Right cardiac atrium (tissue), 5 donors: ENCODE results near the gene TNFRSF1A. TPM values are rescaled to one million over a fixed set of nuclear protein-coding genes. Genes with fewer than 3 reads are reported as not detected.

Experiments used
- ATAC-seq, 2 donors: fragments of 200-7000 bp; cut with Tn5 transposase; one replicate each; pipeline versions ENCODE4 v1.8.0 to v1.9.1; 2020; ENCODE audit warnings: moderate library complexity in 2 of 2, mild to moderate bottlenecking in 1 of 2
- DNase-seq, 3 donors: peaks; one replicate each; pipeline ENCODE4 v3.0.0-alpha.2; 2020
- H3K27ac ChIP-seq: one replicate; pipeline ENCODE4 v1.5.1; 2013; ENCODE audit warnings: mild to moderate bottlenecking, low read length, control low read depth, moderate library complexity
- H3K27me3 ChIP-seq: one replicate; pipeline ENCODE4 v1.6.1; 2013; ENCODE audit not compliant: control insufficient read depth, insufficient read depth
- H3K4me1 ChIP-seq: one replicate; pipeline ENCODE4 v1.6.1; 2013; ENCODE audit warnings: low read length; ENCODE audit not compliant: control insufficient read depth, insufficient read depth
- H3K4me3 ChIP-seq: one replicate; pipeline ENCODE4 v1.5.1; 2013; ENCODE audit warnings: low read length, control low read depth
- H3K9me3 ChIP-seq: one replicate; pipeline ENCODE4 v1.6.1; 2013; ENCODE audit warnings: low read length; ENCODE audit not compliant: control insufficient read depth
- WGBS: extraction: QIAGEN DNeasy Blood & Tissue Kit; methylation state at CpG from one replicate; pipeline ENCODE4 v1.1.7; 2013; 5-methylcytosine and 5-hydroxymethylcytosine counted together
- intact Hi-C, 4 donors: fragments of 100-400 bp; cut with DNase I; formaldehyde crosslinking; loops; one replicate each; pipeline versions ENCODE4 v1.11.0 to v1.14.0; 2022 to 2023
- polyA plus RNA-seq: library from polyadenylated mRNA; stranded (reverse); fragments of 200-250 nt; gene quantifications from one replicate; pipeline ENCODE4 v1.2.3, GENCODE V29; 2013
- total RNA-seq, 4 donors: library from RNA; stranded (reverse); fragmentation: NEBNext Ultra II Directional; extraction: Animal tissue kit (Norgen Biotek cat#: 25700); gene quantifications; one replicate each; pipeline ENCODE4 v1.2.1, GENCODE V29; 2021
- donor health status: healthy with polysubstance abuse.
- donor health status: DM: no; HTN: yes; CAD: no.
- donor health status: DM: no; HTN: no; CAD: no.
- donor health status: DM: no; HTN: yes; CAD: no; lungs with severe emphysema.
- donor health status: DM: yes; HTN: yes; CAD: no.

The TNFRSF1A gene
- total and polyA plus RNA-seq, 5 donors: 41.3 to 103 (median 75.0) TPM

DNA sequence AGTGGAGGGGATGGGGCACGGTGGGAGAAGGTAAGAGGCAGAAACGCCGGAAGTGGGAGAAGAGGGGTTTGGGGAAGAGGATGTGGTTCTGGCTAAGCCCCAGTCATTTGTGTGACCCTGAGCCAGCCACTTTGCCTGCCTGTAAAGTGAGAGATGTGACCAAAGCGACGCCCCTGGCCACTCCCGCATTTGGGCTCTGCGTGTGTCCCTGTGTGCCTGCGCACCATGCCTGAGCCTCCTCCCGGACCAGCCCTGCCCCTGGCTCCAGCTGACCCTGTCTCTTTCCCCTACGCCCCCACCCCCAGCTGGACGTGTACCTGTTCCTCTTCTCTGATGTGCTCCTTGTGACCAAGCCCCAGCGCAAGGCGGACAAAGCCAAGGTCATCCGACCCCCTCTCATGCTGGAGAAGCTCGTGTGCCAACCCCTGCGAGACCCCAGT, 23.4 kb downstream of the TNFRSF1A start:
- intact Hi-C loops: no loop called here
- Histone ChIP-seq H3K27me3 (no peaks in the 10 kb centered on the region), H3K4me3 (no peak overlapping the region), H3K9me3 (no peaks in the 10 kb centered on the region), H3K27ac (no peak overlapping the region), H3K4me1 (peaks cover 2% of the 10 kb centered on the region)
- DNase-seq (peak in 1 of 3 donors; percentile 45), ATAC-seq (no peak)
- WGBS: 82% methylated on average over 16 of the region's 16 CpGs

DNA sequence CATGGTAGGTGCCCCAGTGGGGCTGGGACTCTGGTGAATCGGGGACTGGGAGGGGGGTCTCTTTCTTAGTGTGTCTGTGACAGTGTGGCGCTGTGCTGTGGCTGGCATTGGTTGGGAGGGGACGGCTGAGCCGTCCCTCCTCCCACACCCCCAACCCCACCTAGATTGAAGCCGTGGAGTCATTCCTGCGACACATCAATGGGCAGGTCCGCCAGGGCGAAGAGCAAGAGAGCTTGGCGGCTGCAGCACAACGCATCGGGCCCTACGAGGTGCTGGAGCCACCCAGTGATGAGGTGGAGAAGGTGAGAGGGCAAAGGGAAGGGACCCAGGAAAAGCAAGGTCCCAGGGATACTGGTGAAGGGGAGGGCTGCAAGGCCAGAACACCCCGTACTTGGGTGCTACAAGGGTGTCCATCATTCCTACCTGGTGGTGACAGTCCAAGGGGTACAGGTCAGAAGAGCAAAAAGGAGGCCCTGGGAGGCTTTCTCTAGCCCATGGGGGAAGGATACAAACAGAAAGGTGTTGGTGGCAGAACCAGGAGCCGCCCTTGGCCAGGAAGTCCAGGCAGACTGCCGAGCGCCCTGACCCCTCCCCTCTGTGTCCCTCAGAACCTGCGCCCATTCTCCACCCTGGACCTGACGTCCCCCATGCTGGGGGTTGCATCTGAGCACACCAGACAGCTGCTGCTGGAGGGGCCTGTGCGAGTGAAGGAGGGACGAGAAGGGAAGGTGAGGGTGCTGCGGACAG, 24.0 kb downstream of the TNFRSF1A start:
- Histone ChIP-seq H3K9me3 (no peaks in the 10 kb centered on the region), H3K4me1 (peaks cover 2% of the 10 kb centered on the region), H3K27ac (no peak overlapping the region), H3K27me3 (no peaks in the 10 kb centered on the region), H3K4me3 (no peak overlapping the region)
- WGBS: 85% methylated on average over 21 of the region's 21 CpGs
- ATAC-seq: peak in 1 of 2 donors; percentile 1
- peak in 1 of 3 donors; percentile 50 for DNase-seq
- intact Hi-C loops: no loop called here

DNA sequence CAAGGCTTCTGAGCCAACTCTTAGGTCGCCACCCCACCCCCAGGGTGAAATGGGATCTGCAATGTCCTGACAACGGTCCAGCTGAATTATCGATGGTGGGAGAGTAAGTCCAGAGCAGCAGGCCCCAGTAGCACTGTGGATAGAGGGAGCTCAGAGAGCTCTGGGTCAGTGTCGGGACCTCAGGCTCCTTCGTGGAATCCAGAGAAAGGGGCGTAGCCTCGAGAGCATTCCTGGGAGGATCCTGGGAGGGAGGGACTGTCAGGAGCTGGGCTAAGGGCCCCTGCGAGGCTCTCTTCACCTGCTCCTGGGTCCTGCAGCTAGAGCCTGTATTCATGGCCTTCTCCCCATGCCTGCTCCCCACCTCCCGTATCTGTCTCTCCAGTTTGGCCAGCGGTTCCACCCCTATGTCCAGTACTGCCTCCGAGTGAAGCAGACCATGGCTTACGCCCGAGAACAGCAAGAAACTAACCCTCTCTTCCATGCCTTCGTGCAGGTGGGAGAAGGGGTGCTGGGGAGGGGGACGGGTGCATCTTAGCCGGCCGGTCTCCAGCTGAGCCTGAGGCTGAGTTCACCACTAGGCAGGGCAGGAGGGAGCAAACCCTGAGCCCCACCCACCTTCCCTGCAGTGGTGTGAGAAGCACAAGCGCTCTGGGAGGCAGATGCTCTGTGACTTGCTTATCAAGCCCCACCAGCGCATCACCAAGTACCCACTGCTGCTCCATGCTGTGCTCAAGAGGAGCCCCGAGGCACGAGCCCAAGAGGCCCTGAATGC, 24.8 kb downstream of the TNFRSF1A start:
- H3K4me3 ChIP-seq: no peak overlapping the region
- peak in 1 of 3 donors; percentile 32 for DNase-seq
- no peaks in the 10 kb centered on the region for H3K27me3 ChIP-seq
- no peak for ATAC-seq
- H3K27ac ChIP-seq: no peak overlapping the region
- H3K9me3 ChIP-seq: no peaks in the 10 kb centered on the region
- intact Hi-C loops: no loop called here
- H3K4me1 ChIP-seq: no peaks in the 10 kb centered on the region
- WGBS: 81% methylated on average over 21 of the region's 21 CpGs

DNA sequence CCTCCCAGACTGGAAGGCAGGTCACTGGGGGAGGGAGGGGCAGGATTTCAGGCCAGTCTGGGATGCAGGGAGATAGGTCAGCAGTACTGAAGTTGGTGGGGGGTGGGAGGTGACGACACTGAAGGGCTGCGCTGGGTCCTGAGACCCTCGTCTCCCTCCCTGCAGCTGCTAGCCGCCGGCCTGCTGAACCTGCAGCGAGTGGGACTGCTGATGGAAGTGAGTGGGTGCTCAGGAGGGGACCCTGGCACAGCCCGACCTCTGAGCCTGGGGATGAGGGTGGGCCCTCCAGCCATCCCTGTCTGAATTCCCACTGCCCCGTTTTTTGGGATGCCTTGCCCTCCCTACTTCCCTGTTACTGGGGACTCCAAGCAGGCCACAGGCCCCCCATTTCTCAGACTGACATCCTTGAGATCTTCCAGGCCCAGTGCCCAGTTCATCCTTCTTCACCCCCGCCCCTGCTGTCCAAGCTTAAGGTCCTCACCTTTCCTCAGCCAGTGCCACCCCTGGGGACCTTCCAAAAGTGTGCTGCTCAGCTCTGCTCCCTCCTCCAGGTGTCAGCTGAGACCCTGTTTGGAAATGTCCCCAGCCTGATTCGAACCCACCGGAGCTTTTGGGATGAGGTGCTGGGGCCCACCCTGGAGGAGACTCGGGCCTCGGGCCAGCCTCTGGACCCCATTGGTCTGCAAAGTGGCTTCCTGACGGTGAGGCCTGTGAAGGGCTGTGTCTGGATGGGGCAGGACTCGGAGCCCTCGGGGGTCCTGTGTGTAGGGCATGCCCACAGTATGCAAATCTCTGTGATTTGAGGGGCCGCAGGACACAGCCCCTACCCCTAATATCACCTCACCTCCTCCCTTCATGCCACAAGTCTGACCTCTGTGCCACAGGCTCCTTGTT, 25.9 kb downstream of the TNFRSF1A start:
- WGBS: 93% methylated on average over 17 of the region's 17 CpGs
- no peak for ATAC-seq
- H3K27ac ChIP-seq: no peak overlapping the region
- H3K4me3 ChIP-seq: no peak overlapping the region
- no peaks in the 10 kb centered on the region for H3K27me3 ChIP-seq
- DNase-seq: peak in 1 of 3 donors; percentile 39
- H3K4me1 ChIP-seq: no peaks in the 10 kb centered on the region
- no peaks in the 10 kb centered on the region for H3K9me3 ChIP-seq
- intact Hi-C loops: no loop called here

DNA sequence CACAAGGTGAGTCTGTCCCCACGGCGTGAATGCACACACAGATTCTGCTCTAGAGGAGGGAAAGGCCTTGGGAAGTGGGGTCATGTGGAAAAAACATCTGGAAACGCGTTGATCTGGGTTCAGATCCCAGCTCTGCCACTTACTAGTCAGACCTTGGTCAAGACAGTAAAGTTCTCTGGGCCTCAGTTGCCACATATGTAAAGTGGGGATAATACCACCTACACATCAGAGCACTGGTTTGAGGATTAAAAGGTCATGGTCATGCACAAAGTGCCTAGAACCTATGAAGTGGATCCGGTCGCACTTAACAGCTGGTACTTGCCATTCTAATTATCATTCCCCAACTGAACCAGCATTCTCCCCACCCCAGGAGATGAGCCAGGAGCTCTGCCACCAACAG, 26.7 kb downstream of the TNFRSF1A start:
- no peak for DNase-seq
- Histone ChIP-seq H3K4me3 (no peak overlapping the region), H3K4me1 (no peaks in the 10 kb centered on the region), H3K27ac (no peak overlapping the region), H3K9me3 (no peaks in the 10 kb centered on the region), H3K27me3 (no peaks in the 10 kb centered on the region)
- ATAC-seq: no peak
- intact Hi-C loops: no loop called here
- WGBS: 94% methylated on average over 6 of the region's 6 CpGs

DNA sequence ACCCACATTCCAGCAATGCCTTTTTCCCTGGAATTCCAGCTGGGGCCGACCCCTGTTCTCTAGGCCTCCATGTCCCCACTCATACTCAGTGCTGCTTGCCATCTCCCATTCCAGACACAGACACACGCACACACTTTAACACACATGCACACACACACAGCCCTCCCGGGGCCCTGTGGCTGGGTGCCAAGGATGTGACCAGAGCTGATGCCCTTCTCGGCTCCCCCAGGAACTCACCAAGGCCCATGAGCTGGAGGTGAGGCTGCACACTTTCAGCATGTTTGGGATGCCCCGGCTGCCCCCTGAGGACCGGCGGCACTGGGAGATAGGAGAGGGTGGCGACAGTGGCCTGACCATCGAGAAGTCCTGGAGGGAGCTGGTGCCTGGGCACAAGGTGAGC, 27.1 kb downstream of the TNFRSF1A start:
- 77% methylated on average over 9 of the region's 9 CpGs for WGBS
- intact Hi-C loops: no loop called here

DNA sequence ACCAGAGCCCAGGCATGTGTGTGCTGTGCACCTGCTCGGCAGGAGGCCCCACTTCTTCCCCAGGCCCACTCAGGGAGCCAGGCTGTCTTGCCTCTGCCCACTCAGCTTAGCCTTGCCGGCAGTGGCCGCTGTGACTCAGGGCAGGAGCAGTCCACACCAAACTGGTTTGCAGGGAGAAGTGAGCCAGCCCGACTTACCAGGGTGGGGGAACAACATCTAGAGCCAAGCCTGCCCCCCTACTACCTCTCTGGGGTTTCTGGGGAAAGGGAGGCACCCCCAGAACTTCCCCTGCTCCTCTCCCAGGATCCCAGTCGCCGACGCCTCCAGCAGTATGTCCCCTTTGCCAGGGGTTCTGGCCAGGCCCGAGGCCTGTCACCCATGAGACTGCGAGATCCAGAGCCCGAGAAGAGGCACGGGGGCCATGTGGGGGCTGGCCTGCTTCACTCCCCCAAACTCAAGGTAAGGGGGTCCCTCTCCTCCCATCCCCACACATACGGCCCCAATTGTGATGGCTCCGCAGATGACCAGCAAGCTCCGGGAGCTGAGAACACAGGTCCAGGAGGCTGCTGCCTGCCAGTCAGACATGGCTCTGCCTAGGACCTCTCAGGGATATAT, 28.4 kb downstream of the TNFRSF1A start:
- ATAC-seq (no peak), DNase-seq (no peak)
- H3K27ac ChIP-seq: no peak overlapping the region
- H3K4me3 ChIP-seq: no peak overlapping the region
- H3K27me3 ChIP-seq: no peaks in the 10 kb centered on the region
- no peaks in the 10 kb centered on the region for H3K4me1 ChIP-seq
- intact Hi-C loops: no loop called here
- no peaks in the 10 kb centered on the region for H3K9me3 ChIP-seq
- 95% methylated on average over 14 of the region's 14 CpGs for WGBS

More for the DNA sequence above, 27.1 kb downstream of the TNFRSF1A start:
- Histone ChIP-seq H3K4me3 (no peak overlapping the region), H3K27me3 (no peaks in the 10 kb centered on the region), H3K4me1 (no peaks in the 10 kb centered on the region), H3K9me3 (no peaks in the 10 kb centered on the region), H3K27ac (no peak overlapping the region)
- ATAC-seq (no peak), DNase-seq (no peak)

DNA sequence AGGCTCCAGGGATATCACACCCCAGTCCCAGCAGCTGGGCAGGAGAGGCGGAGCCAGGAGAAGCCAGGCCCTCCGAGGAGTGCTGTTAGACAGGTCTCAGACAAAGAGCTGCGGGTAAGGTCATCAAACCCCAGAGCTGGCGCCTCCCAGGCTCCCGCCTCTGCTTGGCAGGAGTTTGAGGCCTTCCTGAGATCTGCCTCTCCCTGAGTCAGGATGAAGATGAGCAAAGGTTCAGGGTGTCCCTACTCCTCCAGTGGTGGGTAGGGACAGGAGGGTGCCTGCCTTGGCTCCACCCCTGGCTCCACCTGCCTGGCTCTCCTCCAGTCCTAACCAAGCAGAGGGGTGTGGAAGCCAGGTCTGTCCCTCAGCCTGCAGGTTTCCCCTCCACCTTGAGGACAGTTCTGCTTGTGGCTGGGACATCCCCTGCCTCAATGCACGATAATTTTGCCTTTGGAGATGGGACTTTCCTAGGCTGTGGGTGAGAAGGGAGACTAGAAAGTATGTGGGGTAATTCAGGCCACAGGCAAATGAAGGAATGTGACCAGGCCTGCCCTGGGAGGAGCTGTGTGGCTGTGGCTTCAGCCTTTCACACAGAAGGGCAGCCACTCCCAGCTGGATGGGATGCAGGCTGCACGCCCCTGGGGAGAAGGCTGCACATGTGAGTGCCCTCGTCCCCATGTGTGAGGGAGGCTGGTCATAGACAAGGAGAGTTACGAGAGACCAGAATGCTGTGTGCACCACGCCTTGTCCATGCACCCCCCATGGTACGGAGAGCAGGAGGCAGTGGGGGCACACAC, 29.1 kb downstream of the TNFRSF1A start:
- peak; percentile 3 to 11 for ATAC-seq

DNA sequence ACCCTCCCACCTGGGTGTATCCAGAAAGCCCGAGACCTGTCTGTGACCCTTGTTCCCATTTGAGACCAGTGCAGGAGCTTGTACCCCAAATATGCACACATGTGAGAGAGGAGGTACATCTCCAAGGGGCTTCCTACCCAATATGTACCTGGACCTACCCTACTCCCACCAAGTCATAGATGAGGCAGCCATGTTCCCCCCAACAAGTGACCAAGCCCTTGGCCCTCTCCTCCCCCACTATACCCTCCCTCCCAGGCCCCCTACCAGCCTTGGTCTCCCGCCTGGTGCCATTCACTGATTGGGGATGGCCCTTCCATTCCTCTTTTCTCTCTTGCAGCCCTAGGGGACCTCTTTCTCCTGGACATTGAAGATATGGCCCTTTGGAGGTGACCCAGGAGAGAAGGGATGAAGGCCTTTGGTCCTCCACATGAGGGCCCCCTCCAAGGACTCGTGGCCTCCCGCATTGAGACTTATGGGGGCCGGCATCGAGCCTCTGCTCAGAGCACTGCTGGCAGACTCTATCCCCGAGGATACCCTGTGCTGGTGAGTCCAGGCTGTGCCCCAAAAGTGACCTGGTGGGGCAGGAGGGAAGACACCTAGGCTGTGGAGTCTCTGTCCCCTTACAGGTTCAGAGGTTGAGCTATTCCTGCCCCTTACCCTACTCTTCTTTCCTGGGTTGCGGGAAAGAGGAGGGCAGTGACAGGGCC, 29.9 kb downstream of the TNFRSF1A start:
- ATAC-seq (no peak), DNase-seq (no peak)
- Histone ChIP-seq H3K9me3 (no peaks in the 10 kb centered on the region), H3K27ac (no peak overlapping the region), H3K4me1 (no peaks in the 10 kb centered on the region), H3K4me3 (no peak overlapping the region), H3K27me3 (no peaks in the 10 kb centered on the region)
- intact Hi-C loops: no loop called here
- 95% methylated on average over 8 of the region's 8 CpGs for WGBS

More for the DNA sequence above, 29.1 kb downstream of the TNFRSF1A start:
- DNase-seq: no peak
- 82% methylated on average over 11 of the region's 11 CpGs for WGBS
- intact Hi-C loops: no loop called here
- Histone ChIP-seq H3K9me3 (no peaks in the 10 kb centered on the region), H3K27ac (no peak overlapping the region), H3K4me1 (no peaks in the 10 kb centered on the region), H3K27me3 (no peaks in the 10 kb centered on the region), H3K4me3 (no peak overlapping the region)
